Erythroblast (primary cell): ENCODE measurements around the gene CDCP2.

Source experiments
- GATA1 ChIP-seq: IDR thresholded peaks from 2 replicates; pipeline ENCODE4 v1.6.1; 2011; ENCODE audit warnings: low read depth, mild to moderate bottlenecking, control low read depth, low read length, moderate library complexity
- POLR2A ChIP-seq: IDR thresholded peaks from 2 replicates; pipeline ENCODE4 v1.6.1; 2011; ENCODE audit warnings: mild to moderate bottlenecking, low read length

DNA sequence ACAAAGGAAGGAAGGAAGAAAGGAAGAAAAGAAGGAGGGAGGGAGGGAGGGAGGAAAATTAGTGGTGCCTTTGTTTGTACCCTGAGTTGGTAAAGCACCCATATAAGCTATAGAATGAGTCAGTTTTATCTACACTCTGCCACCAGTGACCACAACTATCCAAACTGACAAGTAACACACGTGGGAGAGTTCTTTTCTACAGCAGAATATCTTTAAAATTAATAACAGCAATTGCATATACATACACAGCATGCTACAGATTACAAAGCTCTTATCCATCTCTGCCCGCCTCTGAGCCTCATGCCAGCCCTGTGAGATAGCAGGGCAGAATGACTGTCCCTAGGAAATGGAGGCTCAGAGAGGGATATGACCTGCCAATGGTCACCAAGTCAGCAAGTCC lies 20.3 kb downstream of the CDCP2 start:
- TF ChIP-seq POLR2A, result peak; percentile 43
- TF ChIP-seq GATA1, result no peak
